K562 (cell line): ENCODE results near the gene SLC17A9. TPM values are rescaled to one million over a fixed set of nuclear protein-coding genes. Genes with fewer than 3 reads are reported as not detected.

ENCODE experiments used
- ADNP ChIP-seq: fragments of 200-800 bp; sonication (Bioruptor generic); IDR thresholded peaks from 2 replicates; pipeline ENCODE4 v1.6.1; 2016; ENCODE audit warnings: missing genetic modification characterization, missing compliant biosample characterization
- ARID1B ChIP-seq: fragments of 450-650 bp; IDR thresholded peaks from 2 replicates; pipeline ENCODE4 v1.6.1; 2016; ENCODE audit warnings: antibody characterized with exemption, mild to moderate bottlenecking, inconsistent platforms
- ARID2 ChIP-seq: fragments of 450-650 bp; IDR thresholded peaks from 2 replicates; pipeline ENCODE4 v1.6.1; 2017; ENCODE audit warnings: antibody characterized with exemption, mild to moderate bottlenecking
- BMI1 ChIP-seq: fragments of 150-350 bp; IDR thresholded peaks from 2 replicates; pipeline ENCODE4 v1.6.1; 2014; ENCODE audit warnings: low read length
- CBX1 ChIP-seq: sonication (generic); IDR thresholded peaks from 2 replicates; pipeline ENCODE4 v1.6.1; 2016; ENCODE audit warnings: antibody characterized with exemption, low read depth, mild to moderate bottlenecking
- EGR1 ChIP-seq: fragments of 450-650 bp; conservative IDR thresholded peaks from 2 replicates; pipeline ENCODE4 v1.6.1; 2017; ENCODE audit warnings: mild to moderate bottlenecking
- FIP1L1 ChIP-seq: fragments of 200-400 bp; formaldehyde crosslinking; IDR thresholded peaks from 2 replicates; pipeline ENCODE4 v1.6.1; 2018; ENCODE audit warnings: mild to moderate bottlenecking, low read depth, low read length; ENCODE audit not compliant: poor library complexity, severe bottlenecking
- HNRNPK ChIP-seq: fragments of 200-400 bp; formaldehyde crosslinking; IDR thresholded peaks from one replicate; pipeline ENCODE4 v1.6.1; 2018; ENCODE audit warnings: mild to moderate bottlenecking, low read depth, low read length; ENCODE audit not compliant: poor library complexity, severe bottlenecking
- KHSRP ChIP-seq: fragments of 450-650 bp; IDR thresholded peaks from 2 replicates; pipeline ENCODE4 v1.6.1; 2017
- LCOR ChIP-seq: sonication (generic); formaldehyde crosslinking; IDR thresholded peaks from 2 replicates; pipeline ENCODE4 v1.8.0; 2022; ENCODE audit warnings: mild to moderate bottlenecking, missing genetic modification reagents
- MEF2D ChIP-seq: conservative IDR thresholded peaks from 2 replicates; pipeline ENCODE4 v1.6.1; 2016; ENCODE audit warnings: low read depth, missing genetic modification characterization, missing compliant biosample characterization
- SMARCA4 ChIP-seq: fragments of 450-650 bp; IDR thresholded peaks from 2 replicates; pipeline ENCODE4 v1.6.1; 2016
- TEAD2 ChIP-seq: fragments of 450-650 bp; IDR thresholded peaks from 2 replicates; pipeline ENCODE4 v1.6.1; 2016; ENCODE audit warnings: missing genetic modification characterization, control low read depth, missing compliant biosample characterization
- ZNF12 ChIP-seq: sonication (generic); formaldehyde crosslinking; IDR thresholded peaks from 2 replicates; pipeline ENCODE4 v1.4.0; 2020; ENCODE audit warnings: mild to moderate bottlenecking, missing genetic modification reagents
- ZNF384 ChIP-seq: IDR thresholded peaks from 2 replicates; pipeline ENCODE4 v1.6.1; 2012; ENCODE audit warnings: low read depth, low read length, improper control_type of control experiment
- ZNF444 ChIP-seq: fragments of 250-450 bp; sonication (Bioruptor Pico); IDR thresholded peaks from 2 replicates; pipeline ENCODE4 v1.4.0; 2020; ENCODE audit warnings: mild to moderate bottlenecking, moderate library complexity
- polyA plus RNA-seq, 8 experiments: library from polyadenylated mRNA; depleted of rRNA in 4 of 8; stranded (reverse) in 5 of 8; unstranded in 3 of 8; fragments of >200 nt; fragmentation: Nextera tagmentation in 2 of 8; fragmentation: Illumina TruSeq in 1 of 8; extraction: Ambion mirVana in 2 of 8; extraction: Trizol in 1 of 8; gene quantifications; 2 replicates each; pipeline versions ENCODE4 v1.2.1 to v1.2.3, GENCODE V29; 2011 to 2014; ENCODE audit warnings: inconsistent platforms in 1 of 8, missing spikeins in 1 of 8
- total RNA-seq, 7 experiments: library from RNA; depleted of rRNA in 6 of 7; stranded (reverse); fragments of >200 nt in 6 of 7; fragmentation: Illumina TruSeq in 2 of 7; extraction: Trizol in 2 of 7; gene quantifications; 2 replicates each; pipeline versions ENCODE4 v1.2.1 to v1.2.3, GENCODE V29; 2011 to 2021; ENCODE audit warnings: low replicate concordance in 1 of 7
- TF ChIP-seq, protein P1 (sequence below): sonication (generic); formaldehyde crosslinking; IDR thresholded peaks from 2 replicates; pipeline ENCODE4 v1.9.0; 2022; ENCODE audit warnings: mild to moderate bottlenecking, missing genetic modification reagents
- TF ChIP-seq, protein P2 (sequence below): fragments of 250-450 bp; sonication (Bioruptor Pico); IDR thresholded peaks from 2 replicates; pipeline ENCODE4 v1.8.0; 2021; ENCODE audit warnings: borderline replicate concordance, mild to moderate bottlenecking, moderate library complexity; ENCODE audit not compliant: poor library complexity, severe bottlenecking
- TF ChIP-seq, protein P3 (sequence below): fragments of 250-450 bp; sonication (Bioruptor Pico); IDR thresholded peaks from 2 replicates; pipeline ENCODE4 v1.6.1; 2021; ENCODE audit warnings: mild to moderate bottlenecking
- TF ChIP-seq, protein P4 (sequence below): sonication (generic); formaldehyde crosslinking; IDR thresholded peaks from 2 replicates; pipeline ENCODE4 v1.9.0; 2022; ENCODE audit warnings: mild to moderate bottlenecking, missing genetic modification reagents
- TF ChIP-seq, protein P5 (sequence below): fragments of 450-650 bp; formaldehyde crosslinking; IDR thresholded peaks from 2 replicates; pipeline ENCODE4 v1.4.0; 2020; ENCODE audit warnings: mild to moderate bottlenecking
- TF ChIP-seq, protein P6 (sequence below): fragments of 200-400 bp; formaldehyde crosslinking; IDR thresholded peaks from 2 replicates; pipeline ENCODE4 v1.6.1; 2017; ENCODE audit warnings: mild to moderate bottlenecking, low read depth, low read length, moderate library complexity
- TF ChIP-seq, protein P7 (sequence below): fragments of 450-650 bp; formaldehyde crosslinking; IDR thresholded peaks from 2 replicates; pipeline ENCODE4 v1.4.0; 2022; ENCODE audit warnings: missing genetic modification characterization

Gene SLC17A9
- total and polyA plus RNA-seq, 9 of the 15 experiments (the other 6 are each of a cell fraction or from before 2014, with no cell fraction given), result 0.04 to 0.31 TPM; not detected in 7

DNA sequence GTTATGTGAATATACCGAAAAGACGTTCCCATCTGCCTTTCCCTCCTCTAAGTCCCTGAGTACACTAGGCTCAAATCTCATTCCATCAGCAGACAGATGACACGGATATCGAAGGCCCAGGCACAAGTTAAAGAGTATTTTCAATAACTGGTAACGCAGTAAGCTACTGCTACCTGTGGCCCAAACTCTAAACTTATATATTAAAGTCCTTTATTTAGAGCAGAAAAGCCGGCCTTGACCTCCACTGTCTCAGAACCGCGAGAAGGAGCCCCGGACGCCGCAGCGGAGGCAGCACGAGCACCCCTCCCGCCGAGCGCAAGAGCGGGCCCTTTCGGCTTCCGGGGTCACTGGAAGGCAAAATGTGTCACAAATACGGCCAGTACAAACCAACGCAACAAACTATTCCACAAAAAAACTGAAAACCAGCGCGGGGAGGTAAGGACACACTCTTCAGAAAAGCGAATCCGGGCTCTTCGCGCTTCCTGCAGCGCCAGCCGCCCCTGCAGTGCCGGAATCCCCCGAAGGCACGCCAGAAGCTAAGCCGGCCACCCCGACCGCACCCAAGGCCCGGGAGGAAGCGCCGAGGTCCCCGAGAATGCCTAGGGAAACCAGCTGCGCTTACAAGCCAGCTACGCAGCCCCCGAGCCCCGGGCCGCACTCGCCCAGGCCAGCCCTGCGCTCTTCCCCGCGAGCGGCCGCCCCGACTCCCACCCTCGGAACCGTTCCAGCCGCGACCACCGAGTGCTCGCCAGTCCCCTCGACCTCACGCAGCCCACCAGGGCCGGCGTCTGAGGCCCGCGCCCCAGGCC, 26.9 kb upstream of the SLC17A9 start (continued):
- no peak for TF ChIP-seq FIP1L1
- TF ChIP-seq, protein P1, sequence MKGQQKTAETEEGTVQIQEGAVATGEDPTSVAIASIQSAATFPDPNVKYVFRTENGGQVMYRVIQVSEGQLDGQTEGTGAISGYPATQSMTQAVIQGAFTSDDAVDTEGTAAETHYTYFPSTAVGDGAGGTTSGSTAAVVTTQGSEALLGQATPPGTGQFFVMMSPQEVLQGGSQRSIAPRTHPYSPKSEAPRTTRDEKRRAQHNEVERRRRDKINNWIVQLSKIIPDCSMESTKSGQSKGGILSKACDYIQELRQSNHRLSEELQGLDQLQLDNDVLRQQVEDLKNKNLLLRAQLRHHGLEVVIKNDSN (CRISPR knock-in tag), result 0 out of 2 replicates have a peak, but pooled peaks have one; percentile 24
- TF ChIP-seq EGR1, result no peak
- no peak for TF ChIP-seq ZNF12
- TF ChIP-seq, protein P2, sequence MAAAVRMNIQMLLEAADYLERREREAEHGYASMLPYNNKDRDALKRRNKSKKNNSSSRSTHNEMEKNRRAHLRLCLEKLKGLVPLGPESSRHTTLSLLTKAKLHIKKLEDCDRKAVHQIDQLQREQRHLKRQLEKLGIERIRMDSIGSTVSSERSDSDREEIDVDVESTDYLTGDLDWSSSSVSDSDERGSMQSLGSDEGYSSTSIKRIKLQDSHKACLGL (CRISPR knock-in tag), result no peak
- no peak for TF ChIP-seq KHSRP
- no peak; the same call in 1 of the 2 replicates for TF ChIP-seq CBX1
- TF ChIP-seq, protein P3, sequence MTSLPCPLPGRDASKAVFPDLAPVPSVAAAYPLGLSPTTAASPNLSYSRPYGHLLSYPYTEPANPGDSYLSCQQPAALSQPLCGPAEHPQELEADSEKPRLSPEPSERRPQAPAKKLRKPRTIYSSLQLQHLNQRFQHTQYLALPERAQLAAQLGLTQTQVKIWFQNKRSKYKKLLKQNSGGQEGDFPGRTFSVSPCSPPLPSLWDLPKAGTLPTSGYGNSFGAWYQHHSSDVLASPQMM (CRISPR knock-in tag), result no peak
- TF ChIP-seq ARID1B, result no peak
- no peak for TF ChIP-seq HNRNPK
- no peak for TF ChIP-seq MEF2D (tag)
- no peak for TF ChIP-seq BMI1
- no peak for TF ChIP-seq ZNF444 (CRISPR knock-in tag)
- no peak for TF ChIP-seq TEAD2 (tag)
- TF ChIP-seq, protein P4, sequence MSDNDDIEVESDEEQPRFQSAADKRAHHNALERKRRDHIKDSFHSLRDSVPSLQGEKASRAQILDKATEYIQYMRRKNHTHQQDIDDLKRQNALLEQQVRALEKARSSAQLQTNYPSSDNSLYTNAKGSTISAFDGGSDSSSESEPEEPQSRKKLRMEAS, result peak; percentile 61; the same call in 1 of the 2 replicates
- no peak for TF ChIP-seq ADNP (tag)
- TF ChIP-seq LCOR (CRISPR knock-in tag), result no peak
- no peak for TF ChIP-seq SMARCA4
- TF ChIP-seq ZNF384, result no peak
- TF ChIP-seq, protein P5, sequence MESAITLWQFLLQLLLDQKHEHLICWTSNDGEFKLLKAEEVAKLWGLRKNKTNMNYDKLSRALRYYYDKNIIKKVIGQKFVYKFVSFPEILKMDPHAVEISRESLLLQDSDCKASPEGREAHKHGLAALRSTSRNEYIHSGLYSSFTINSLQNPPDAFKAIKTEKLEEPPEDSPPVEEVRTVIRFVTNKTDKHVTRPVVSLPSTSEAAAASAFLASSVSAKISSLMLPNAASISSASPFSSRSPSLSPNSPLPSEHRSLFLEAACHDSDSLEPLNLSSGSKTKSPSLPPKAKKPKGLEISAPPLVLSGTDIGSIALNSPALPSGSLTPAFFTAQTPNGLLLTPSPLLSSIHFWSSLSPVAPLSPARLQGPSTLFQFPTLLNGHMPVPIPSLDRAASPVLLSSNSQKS (CRISPR knock-in tag), result no peak
- no peak for TF ChIP-seq ARID2
- TF ChIP-seq, protein P6, sequence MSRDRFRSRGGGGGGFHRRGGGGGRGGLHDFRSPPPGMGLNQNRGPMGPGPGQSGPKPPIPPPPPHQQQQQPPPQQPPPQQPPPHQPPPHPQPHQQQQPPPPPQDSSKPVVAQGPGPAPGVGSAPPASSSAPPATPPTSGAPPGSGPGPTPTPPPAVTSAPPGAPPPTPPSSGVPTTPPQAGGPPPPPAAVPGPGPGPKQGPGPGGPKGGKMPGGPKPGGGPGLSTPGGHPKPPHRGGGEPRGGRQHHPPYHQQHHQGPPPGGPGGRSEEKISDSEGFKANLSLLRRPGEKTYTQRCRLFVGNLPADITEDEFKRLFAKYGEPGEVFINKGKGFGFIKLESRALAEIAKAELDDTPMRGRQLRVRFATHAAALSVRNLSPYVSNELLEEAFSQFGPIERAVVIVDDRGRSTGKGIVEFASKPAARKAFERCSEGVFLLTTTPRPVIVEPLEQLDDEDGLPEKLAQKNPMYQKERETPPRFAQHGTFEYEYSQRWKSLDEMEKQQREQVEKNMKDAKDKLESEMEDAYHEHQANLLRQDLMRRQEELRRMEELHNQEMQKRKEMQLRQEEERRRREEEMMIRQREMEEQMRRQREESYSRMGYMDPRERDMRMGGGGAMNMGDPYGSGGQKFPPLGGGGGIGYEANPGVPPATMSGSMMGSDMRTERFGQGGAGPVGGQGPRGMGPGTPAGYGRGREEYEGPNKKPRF, result no peak
- TF ChIP-seq, protein P7, sequence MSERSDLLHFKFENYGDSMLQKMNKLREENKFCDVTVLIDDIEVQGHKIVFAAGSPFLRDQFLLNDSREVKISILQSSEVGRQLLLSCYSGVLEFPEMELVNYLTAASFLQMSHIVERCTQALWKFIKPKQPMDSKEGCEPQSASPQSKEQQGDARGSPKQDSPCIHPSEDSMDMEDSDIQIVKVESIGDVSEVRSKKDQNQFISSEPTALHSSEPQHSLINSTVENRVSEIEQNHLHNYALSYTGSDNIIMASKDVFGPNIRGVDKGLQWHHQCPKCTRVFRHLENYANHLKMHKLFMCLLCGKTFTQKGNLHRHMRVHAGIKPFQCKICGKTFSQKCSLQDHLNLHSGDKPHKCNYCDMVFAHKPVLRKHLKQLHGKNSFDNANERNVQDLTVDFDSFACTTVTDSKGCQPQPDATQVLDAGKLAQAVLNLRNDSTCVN (CRISPR knock-in tag), result no peak
